ENCODE data around the gene SHOC2.

- TF ChIP-seq POLR2A (IDR thresholded peaks at IDR 0.05; ENCODE audit: extremely low read depth, insufficient read length) = no peak
- no peak for TF ChIP-seq CTCF (IDR thresholded peaks at IDR 0.05; ENCODE audit: low read depth, low read length)
- 0 out of 2 replicates have a peak, but pooled peaks have one; percentile 28 for TF ChIP-seq MYC (IDR thresholded peaks at IDR 0.05; ENCODE audit: low read depth, low read length)
Measured at GRCh38 chr10:110944792-110945396, 25.5 kb downstream of the SHOC2 start.
